Smooth muscle cell (in vitro differentiated cells): Measurements from ENCODE around the gene AP4E1. TPM values are rescaled to one million over a fixed set of nuclear protein-coding genes. Genes with fewer than 3 reads are reported as not detected.

ENCODE experiments used
- DNase-seq: peaks from one replicate; lab custom pipeline; 2025; ENCODE audit not compliant: unreplicated experiment; lab: John Stamatoyannopoulos, UW
- H2AFZ ChIP-seq: fragments of 200-600 bp; sonication (generic); 2 replicates; pipeline ENCODE4 v1.6.0; 2016; ENCODE audit warnings: antibody characterized with exemption, low read depth, mild to moderate bottlenecking
- H3F3A ChIP-seq: fragments of 200-600 bp; sonication (generic); 2 replicates; pipeline ENCODE4 v1.6.0; 2017; ENCODE audit warnings: antibody characterized with exemption, low read depth
- H3K27ac ChIP-seq: fragments of 200-600 bp; sonication (generic); 2 replicates; pipeline ENCODE4 v1.5.1; 2016; ENCODE audit warnings: low read depth, mild to moderate bottlenecking
- H3K27me3 ChIP-seq: fragments of 200-600 bp; sonication (generic); 2 replicates; pipeline ENCODE4 v1.6.1; 2016; ENCODE audit warnings: low read depth, mild to moderate bottlenecking
- H3K36me3 ChIP-seq: fragments of 200-600 bp; sonication (generic); 2 replicates; pipeline ENCODE4 v1.5.1; 2016; ENCODE audit warnings: low read depth
- H3K4me1 ChIP-seq: fragments of 200-600 bp; sonication (generic); 2 replicates; pipeline ENCODE4 v1.5.1; 2016; ENCODE audit warnings: low read depth
- H3K4me2 ChIP-seq: fragments of 200-600 bp; sonication (generic); 2 replicates; pipeline ENCODE4 v1.6.0; 2016; ENCODE audit warnings: mild to moderate bottlenecking
- H3K4me3 ChIP-seq: fragments of 200-600 bp; sonication (generic); 2 replicates; pipeline ENCODE4 v1.5.1; 2016; ENCODE audit warnings: mild to moderate bottlenecking
- H3K79me2 ChIP-seq: fragments of 200-600 bp; sonication (generic); 2 replicates; pipeline ENCODE4 v1.6.0; 2016; ENCODE audit warnings: low read depth, mild to moderate bottlenecking
- H3K9ac ChIP-seq: fragments of 200-600 bp; sonication (generic); 2 replicates; pipeline ENCODE4 v1.6.0; 2016; ENCODE audit warnings: low read depth
- H3K9me3 ChIP-seq: fragments of 200-600 bp; sonication (generic); replicated peaks from 2 replicates; pipeline ENCODE4 v1.5.1; 2016; ENCODE audit warnings: low read depth
- H4K20me1 ChIP-seq: fragments of 200-600 bp; sonication (generic); 2 replicates; pipeline ENCODE4 v1.6.0; 2016; ENCODE audit warnings: low read depth
- WGBS: methylation state at CpG from one replicate; pipeline ENCODE4 v1.1.7; 2016; ENCODE audit warnings: low lambda C conversion rate; 5-methylcytosine and 5-hydroxymethylcytosine counted together
- polyA plus RNA-seq: library from polyadenylated mRNA; unstranded; fragments of >200 nt; fragmentation: Nextera tagmentation; extraction: Ambion mirVana; gene quantifications from 2 replicates; pipeline ENCODE4 v1.2.1, GENCODE V29; 2016
- total RNA-seq: library from RNA; depleted of rRNA; stranded (reverse); fragments of >200 nt; gene quantifications from 2 replicates; pipeline ENCODE4 v1.2.3, GENCODE V29; 2014
- TF ChIP-seq, protein P1 (sequence below): fragments of 200-600 bp; sonication (generic); IDR thresholded peaks from 2 replicates; pipeline ENCODE4 v1.5.1; 2017; ENCODE audit warnings: borderline replicate concordance, mild to moderate bottlenecking, antibody characterized with exemption; ENCODE audit not compliant: insufficient read depth, poor library complexity, severe bottlenecking

Gene AP4E1
- total and polyA plus RNA-seq, 2 experiments from 2014 or later = 2.3 to 8.2 TPM

- H3K79me2 ChIP-seq = no peaks in the 10 kb centered on the region
- no peaks in the 10 kb centered on the region for H4K20me1 ChIP-seq
- no peak overlapping the region for H3K4me2 ChIP-seq
- no peaks in the 10 kb centered on the region for H3F3A ChIP-seq
- no peak overlapping the region for H3K27ac ChIP-seq
- no peak overlapping the region for H2AFZ ChIP-seq
- H3K9me3 ChIP-seq = peaks cover 4% of the 10 kb centered on the region
- DNase-seq = no peak
- H3K9ac ChIP-seq = no peak overlapping the region
- H3K4me1 ChIP-seq = no peaks in the 10 kb centered on the region
- TF ChIP-seq, protein P1, sequence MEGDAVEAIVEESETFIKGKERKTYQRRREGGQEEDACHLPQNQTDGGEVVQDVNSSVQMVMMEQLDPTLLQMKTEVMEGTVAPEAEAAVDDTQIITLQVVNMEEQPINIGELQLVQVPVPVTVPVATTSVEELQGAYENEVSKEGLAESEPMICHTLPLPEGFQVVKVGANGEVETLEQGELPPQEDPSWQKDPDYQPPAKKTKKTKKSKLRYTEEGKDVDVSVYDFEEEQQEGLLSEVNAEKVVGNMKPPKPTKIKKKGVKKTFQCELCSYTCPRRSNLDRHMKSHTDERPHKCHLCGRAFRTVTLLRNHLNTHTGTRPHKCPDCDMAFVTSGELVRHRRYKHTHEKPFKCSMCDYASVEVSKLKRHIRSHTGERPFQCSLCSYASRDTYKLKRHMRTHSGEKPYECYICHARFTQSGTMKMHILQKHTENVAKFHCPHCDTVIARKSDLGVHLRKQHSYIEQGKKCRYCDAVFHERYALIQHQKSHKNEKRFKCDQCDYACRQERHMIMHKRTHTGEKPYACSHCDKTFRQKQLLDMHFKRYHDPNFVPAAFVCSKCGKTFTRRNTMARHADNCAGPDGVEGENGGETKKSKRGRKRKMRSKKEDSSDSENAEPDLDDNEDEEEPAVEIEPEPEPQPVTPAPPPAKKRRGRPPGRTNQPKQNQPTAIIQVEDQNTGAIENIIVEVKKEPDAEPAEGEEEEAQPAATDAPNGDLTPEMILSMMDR = no peak
- H3K4me3 ChIP-seq = no peak overlapping the region
- H3K36me3 ChIP-seq = peaks cover 3% of the 10 kb centered on the region
- H3K27me3 ChIP-seq = no peaks in the 10 kb centered on the region
Measured at GRCh38 chr15:51022206-51022605, 113.7 kb downstream of the AP4E1 start.

- H2AFZ ChIP-seq = no peak overlapping the region
- TF ChIP-seq, protein P1 = no peak
- H3K27me3 ChIP-seq = no peaks in the 10 kb centered on the region
- no peak overlapping the region for H3K27ac ChIP-seq
- WGBS = 100% methylated on average over 1 of the region's 1 CpG
- H3F3A ChIP-seq = no peaks in the 10 kb centered on the region
- peaks cover 3% of the 10 kb centered on the region for H3K36me3 ChIP-seq
- H3K4me3 ChIP-seq = no peak overlapping the region
- H4K20me1 ChIP-seq = no peaks in the 10 kb centered on the region
- peaks cover 4% of the 10 kb centered on the region for H3K9me3 ChIP-seq
- no peak for DNase-seq
- H3K9ac ChIP-seq = no peak overlapping the region
- no peaks in the 10 kb centered on the region for H3K4me1 ChIP-seq
- H3K79me2 ChIP-seq = no peaks in the 10 kb centered on the region
- no peak overlapping the region for H3K4me2 ChIP-seq
Measured at GRCh38 chr15:51023499-51023898, 115.0 kb downstream of the AP4E1 start.

DNA sequence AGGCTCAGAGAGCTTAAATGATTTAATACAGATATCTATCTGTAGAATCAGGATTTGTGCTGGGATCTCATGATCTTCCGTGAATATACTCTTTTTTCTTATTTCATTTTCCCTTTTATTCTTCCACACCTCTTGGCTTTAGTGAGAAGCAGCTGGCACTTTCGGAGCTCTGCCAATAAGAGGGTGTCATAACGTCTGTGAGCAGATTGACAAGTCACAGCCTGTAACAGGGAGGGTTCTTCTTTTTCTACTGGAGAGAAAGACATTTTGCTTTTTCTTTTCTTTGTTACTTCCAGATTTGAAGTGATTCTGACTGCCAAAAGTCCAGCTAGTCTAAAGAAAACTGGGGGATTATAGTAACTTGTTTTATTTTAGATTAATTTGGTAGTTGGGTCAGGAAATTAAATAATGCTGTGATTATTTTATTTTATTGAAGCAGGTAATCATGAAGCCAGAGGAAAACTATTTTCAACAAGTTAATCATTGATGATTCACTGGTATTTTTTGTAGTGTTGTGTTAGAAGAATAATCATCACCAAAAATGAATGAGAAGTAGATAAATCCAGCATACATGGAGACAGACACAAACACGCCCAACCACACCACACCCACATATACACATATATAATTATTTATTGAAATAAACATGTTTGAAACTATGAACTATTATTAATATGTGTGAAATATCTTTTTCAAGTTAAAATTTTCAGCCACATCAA lies 116.4 kb downstream of the AP4E1 start:
- Histone ChIP-seq H2AFZ (no peak overlapping the region), H3K4me3 (no peak overlapping the region), H3F3A (no peaks in the 10 kb centered on the region), H3K9ac (no peak overlapping the region), H3K4me2 (no peak overlapping the region), H3K79me2 (no peaks in the 10 kb centered on the region), H4K20me1 (no peaks in the 10 kb centered on the region), H3K27me3 (no peaks in the 10 kb centered on the region), H3K36me3 (no peaks in the 10 kb centered on the region), H3K27ac (no peak overlapping the region), H3K9me3 (no peaks in the 10 kb centered on the region), H3K4me1 (no peaks in the 10 kb centered on the region)
- WGBS = 77% methylated on average over 4 of the region's 4 CpGs
- TF ChIP-seq, protein P1 = no peak
- no peak for DNase-seq

DNA sequence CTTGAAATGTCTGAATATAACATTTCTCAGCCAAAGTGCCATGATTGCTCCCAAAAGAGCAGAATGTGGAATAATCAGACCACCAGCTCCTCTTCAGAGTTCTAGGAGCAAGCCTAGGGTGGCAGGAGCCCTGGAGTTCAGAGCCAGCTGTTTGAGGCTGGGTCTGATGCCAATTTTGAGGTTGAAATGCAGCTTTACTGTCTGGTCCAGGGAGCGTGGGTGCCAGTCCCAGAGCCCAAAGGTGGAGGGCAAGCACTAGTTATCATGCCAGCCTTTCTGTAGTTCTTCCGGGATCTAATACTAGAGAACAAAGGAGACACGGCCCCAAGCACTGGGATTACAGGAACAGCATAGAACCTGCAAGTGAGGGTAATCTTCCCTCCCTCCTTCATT lies 117.0 kb downstream of the AP4E1 start:
- Histone ChIP-seq H3K4me3 (no peak overlapping the region), H3K9ac (no peak overlapping the region), H3K4me1 (no peaks in the 10 kb centered on the region), H3F3A (no peaks in the 10 kb centered on the region), H3K27me3 (no peaks in the 10 kb centered on the region), H3K27ac (no peak overlapping the region), H3K79me2 (no peaks in the 10 kb centered on the region), H3K36me3 (no peaks in the 10 kb centered on the region), H4K20me1 (no peaks in the 10 kb centered on the region), H3K9me3 (no peaks in the 10 kb centered on the region), H3K4me2 (no peak overlapping the region), H2AFZ (no peak overlapping the region)
- no peak for DNase-seq
- WGBS = 98% methylated on average over 3 of the region's 3 CpGs
- TF ChIP-seq, protein P1 = no peak
